HG03460 (cell line): ENCODE results near the gene CDH24.

ENCODE experiments used
- ATAC-seq: cut with Tn5 transposase; IDR thresholded peaks from one replicate; pipeline ENCODE4 v1.9.1; 2021; ENCODE audit not compliant: unreplicated experiment

The CDH24 gene

GRCh38 chr14:23056956-23057756 lies at the start of gene CDH24:
Gene CDH24 (minus strand): TSS chr14:23057520. CDS start chr14:23055733, 1,787 bp downstream.
- peak; percentile 40 for ATAC-seq

- no peak for ATAC-seq
These were observed 49.4 kb upstream of the CDH24 start for GRCh38 chr14:23106747-23107045.

- ATAC-seq, result no peak
These were observed 48.1 kb upstream of the CDH24 start for GRCh38 chr14:23105348-23105824.

- ATAC-seq, result no peak
These were observed 47.4 kb upstream of the CDH24 start, which contains the start of gene CIROP for GRCh38 chr14:23104591-23105347. Gene CIROP (minus strand): TSS chr14:23104989. CDS start chr14:23104920, 69 bp downstream.

GRCh38 chr14:23104070-23104590 lies 46.8 kb upstream of the CDH24 start:
- ATAC-seq, result no peak

- ATAC-seq, result no peak
These were observed 46.3 kb upstream of the CDH24 start for GRCh38 chr14:23103581-23103980.

- ATAC-seq, result no peak
These were observed 45.5 kb upstream of the CDH24 start for GRCh38 chr14:23102801-23103200.

- no peak for ATAC-seq
These were observed 44.8 kb upstream of the CDH24 start for GRCh38 chr14:23101986-23102625.

- no peak for ATAC-seq
These were observed 44.1 kb upstream of the CDH24 start for GRCh38 chr14:23101213-23101970.

- ATAC-seq, result no peak
These were observed 42.0 kb upstream of the CDH24 start for GRCh38 chr14:23099212-23099861.

- ATAC-seq, result no peak
These were observed 40.5 kb upstream of the CDH24 start for GRCh38 chr14:23097786-23098185.

- peak; percentile 91 for ATAC-seq
These were observed 38.1 kb upstream of the CDH24 start, which contains the start of gene C14orf119 for GRCh38 chr14:23095196-23096108. Gene C14orf119 (plus strand): TSS chr14:23095505. CDS start chr14:23097659, 2,154 bp downstream.

GRCh38 chr14:23094666-23095195 lies 37.4 kb upstream of the CDH24 start, which contains the start of gene ACIN1:
Gene ACIN1 (minus strand): TSS chr14:23095136. CDS start chr14:23095112, 24 bp downstream.
- peak; percentile 28 for ATAC-seq

- ATAC-seq, result no peak
These were observed 36.8 kb upstream of the CDH24 start for GRCh38 chr14:23093991-23094665.

- no peak for ATAC-seq
These were observed 36.2 kb upstream of the CDH24 start for GRCh38 chr14:23093526-23093925.

- no peak for ATAC-seq
These were observed 35.8 kb upstream of the CDH24 start for GRCh38 chr14:23093104-23093503.

- no peak for ATAC-seq
These were observed 34.2 kb upstream of the CDH24 start for GRCh38 chr14:23091294-23092225.
